HTERT RPE-1 (cell line): Measurements from ENCODE around the gene ZNHIT6.

Experiments
- in situ Hi-C: fragments of 300-500 bp; cut with MboI; formaldehyde crosslinking; loops from 4 replicates; pipeline ENCODE4 v1.14.3; 2020; ENCODE audit warnings: low sequenced_read_pairs

Gene ZNHIT6

DNA sequence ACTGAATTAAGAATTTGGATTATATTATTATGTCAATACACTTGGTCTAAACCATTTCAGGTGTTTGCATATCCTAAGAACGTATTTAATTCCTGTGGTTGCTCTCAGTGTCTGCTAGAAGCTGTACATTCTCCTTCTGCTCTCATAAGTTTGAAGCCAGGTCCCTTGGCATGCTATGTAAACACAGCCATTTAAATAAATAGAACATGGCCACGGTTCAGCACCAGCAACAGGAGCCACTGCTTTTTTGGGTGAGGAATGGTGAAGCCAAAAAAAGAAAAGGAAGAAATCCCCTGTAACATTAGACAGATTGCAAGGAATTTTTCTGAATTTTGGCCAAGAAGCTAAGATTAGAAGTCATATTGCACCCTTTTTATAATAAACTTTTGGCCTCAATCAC lies 108.6 kb downstream of the ZNHIT6 start:
- in situ Hi-C loops: no loop called here
